Middle frontal gyrus (tissue), 1 donor: ENCODE measurements around the gene LTBP3.
"Not testable (repeated sequence)": the region's sequence is repeated elsewhere in the genome, so short reads cannot be mapped to it uniquely, and the experiment has no call there.

Experiments used
- DNase-seq: peaks from one replicate; pipeline ENCODE4 v3.0.0-alpha.2; 2015; ENCODE audit warnings: low spot score; ENCODE audit errors: extremely low spot score

LTBP3 gene

GRCh38 chr11:65571940-65572339 lies 13.8 kb upstream of the LTBP3 start:
- DNase-seq: no peak

- no peak for DNase-seq
These were observed 13.3 kb upstream of the LTBP3 start for GRCh38 chr11:65571420-65571819.

GRCh38 chr11:65569973-65570918 lies 12.1 kb upstream of the LTBP3 start, which contains the start of gene ZNRD2:
TSS of gene ZNRD2 (plus strand) at chr11:65570477. CDS start at chr11:65570492, 15 bp downstream.
- peak; percentile 96 for DNase-seq

GRCh38 chr11:65569164-65569972 lies 11.2 kb upstream of the LTBP3 start:
- DNase-seq: no peak

- DNase-seq: no peak
These were observed 7.7 kb upstream of the LTBP3 start for GRCh38 chr11:65565624-65566453.

- DNase-seq: not testable (repeated sequence)
These were observed 6.9 kb upstream of the LTBP3 start for GRCh38 chr11:65564879-65565559.

- DNase-seq: no peak
These were observed 5.4 kb upstream of the LTBP3 start for GRCh38 chr11:65563601-65564000.

- no peak for DNase-seq
These were observed 4.6 kb upstream of the LTBP3 start for GRCh38 chr11:65562788-65563187.

- no peak for DNase-seq
These were observed 3.9 kb upstream of the LTBP3 start for GRCh38 chr11:65562020-65562419.

- DNase-seq: no peak
These were observed 2.6 kb upstream of the LTBP3 start for GRCh38 chr11:65560555-65561418.

- no peak for DNase-seq
These were observed 1.9 kb upstream of the LTBP3 start for GRCh38 chr11:65559951-65560537.

GRCh38 chr11:65559535-65559934 lies 1.4 kb upstream of the LTBP3 start:
- DNase-seq: no peak

- no peak for DNase-seq
These were observed 861 bp upstream of the LTBP3 start for GRCh38 chr11:65558930-65559509.

GRCh38 chr11:65557280-65558001 lies 718 bp downstream of the LTBP3 start:
- DNase-seq: no peak

GRCh38 chr11:65556470-65557279 lies 1.5 kb downstream of the LTBP3 start:
- DNase-seq: no peak

- DNase-seq: no peak
These were observed 2.4 kb downstream of the LTBP3 start for GRCh38 chr11:65555693-65556231.

GRCh38 chr11:65554842-65555430 lies 3.2 kb downstream of the LTBP3 start:
- no peak for DNase-seq
